GM21526 (cell line): Measurements from ENCODE around the gene PHLDA2.
A peak's percentile ranks its signal among the peaks of the same experiment; 100 is the strongest.

Source experiments
- ATAC-seq: cut with Tn5 transposase; IDR thresholded peaks from one replicate; pipeline ENCODE4 v1.9.1; 2021; ENCODE audit warnings: moderate library complexity; ENCODE audit not compliant: unreplicated experiment, low FRiP score

PHLDA2 gene

DNA sequence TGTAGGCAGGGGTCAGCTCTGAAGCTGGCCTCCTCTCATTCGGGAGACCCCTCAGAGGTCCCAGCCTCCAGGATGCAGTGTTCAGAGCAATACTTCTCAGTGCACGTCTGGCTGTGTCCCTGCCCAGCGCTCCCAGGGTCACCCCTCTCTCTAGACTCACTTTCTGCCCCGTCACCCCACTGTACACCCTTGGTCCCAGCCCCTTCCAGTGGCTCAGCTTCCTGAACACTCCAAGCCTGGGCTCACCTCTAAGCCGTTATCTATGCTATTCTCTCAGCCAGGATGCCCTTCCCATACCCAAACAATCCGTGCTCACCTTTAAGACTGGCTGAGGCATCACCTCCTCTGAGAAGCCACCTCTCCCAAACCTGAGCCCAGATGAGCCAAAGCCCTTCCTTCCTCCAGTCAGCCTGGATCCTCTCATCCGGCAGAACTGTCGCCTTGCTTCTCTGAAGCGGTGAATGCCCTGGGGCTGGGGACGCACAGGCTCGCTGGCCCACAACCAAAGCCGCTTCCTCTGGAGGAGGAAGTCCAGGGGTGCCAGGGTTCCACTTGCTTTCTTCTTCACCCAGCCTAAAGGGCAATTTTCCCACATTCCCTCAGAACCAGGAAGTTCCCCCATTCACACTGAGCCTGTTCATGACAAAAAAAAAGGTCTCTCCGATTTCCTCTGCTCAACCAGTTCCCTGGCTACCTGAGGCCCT lies 30.0 kb downstream of the PHLDA2 start:
- no peak for ATAC-seq

GRCh38 chr11:2898366-2899079 lies 30.7 kb downstream of the PHLDA2 start:
- ATAC-seq: no peak

DNA sequence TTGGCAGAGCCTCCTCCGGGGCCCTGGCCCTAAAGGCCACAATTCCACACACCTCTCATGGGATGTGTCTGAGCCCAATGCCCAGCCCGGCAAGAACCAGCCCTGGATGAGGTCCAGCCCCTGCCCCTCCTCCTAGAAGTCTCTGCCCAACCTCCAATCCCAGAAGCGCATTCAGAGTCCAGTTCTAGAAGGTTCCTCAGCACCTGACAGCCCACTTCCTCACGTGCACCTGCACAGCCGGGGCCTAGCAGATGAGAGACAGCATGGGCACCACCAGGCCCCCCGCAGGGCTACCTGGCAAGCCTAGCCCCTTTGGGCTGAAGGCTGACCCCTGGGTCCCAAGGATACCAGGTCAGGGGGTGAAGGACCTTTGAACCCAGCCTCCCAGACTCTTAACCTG lies 32.2 kb downstream of the PHLDA2 start:
- ATAC-seq: no peak

DNA sequence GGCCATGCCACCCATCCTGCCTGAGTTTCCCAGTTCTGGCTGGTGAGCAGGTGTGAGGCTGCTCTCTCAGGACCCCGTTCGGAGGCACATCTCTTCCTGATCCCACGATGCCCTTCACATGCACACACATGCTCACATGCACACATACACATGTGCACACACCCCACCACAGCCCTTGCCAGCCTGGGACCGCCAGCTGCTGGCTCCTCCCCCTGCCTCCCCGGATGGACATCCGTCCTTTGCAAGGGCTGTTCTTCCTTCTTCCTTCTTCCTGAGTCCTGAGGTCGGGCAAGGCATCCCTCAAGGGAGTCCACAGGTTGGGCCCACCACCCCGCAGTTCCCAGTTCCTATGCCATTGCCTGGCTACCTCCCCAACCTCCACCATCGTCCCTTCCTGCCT lies 33.2 kb downstream of the PHLDA2 start:
- no peak for ATAC-seq

DNA sequence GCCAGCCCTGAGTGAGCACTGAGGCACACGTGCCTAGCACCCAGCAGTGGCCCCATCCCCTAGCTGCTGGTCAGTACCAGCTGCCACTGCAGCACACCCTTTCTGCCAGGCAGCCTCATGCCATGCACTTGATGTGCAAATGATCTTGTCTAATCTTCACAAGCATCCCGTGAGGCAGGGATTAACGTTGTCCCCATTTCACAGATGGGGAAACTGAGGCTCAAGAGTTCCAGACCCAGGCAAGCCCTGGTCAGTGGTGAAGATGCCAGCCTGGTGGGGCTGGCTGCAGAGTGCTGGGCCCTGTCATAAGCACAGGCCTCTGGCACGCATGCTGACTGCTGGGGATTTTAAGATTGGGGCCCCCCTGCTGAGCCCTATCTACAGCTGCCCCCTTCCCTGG lies 35.3 kb downstream of the PHLDA2 start:
- no peak for ATAC-seq

GRCh38 chr11:2892967-2893528 lies 36.2 kb downstream of the PHLDA2 start:
- ATAC-seq: no peak

GRCh38 chr11:2892215-2892966 lies 36.8 kb downstream of the PHLDA2 start:
- ATAC-seq: no peak

- ATAC-seq: no peak
These were observed 37.6 kb downstream of the PHLDA2 start for GRCh38 chr11:2891326-2892214.

DNA sequence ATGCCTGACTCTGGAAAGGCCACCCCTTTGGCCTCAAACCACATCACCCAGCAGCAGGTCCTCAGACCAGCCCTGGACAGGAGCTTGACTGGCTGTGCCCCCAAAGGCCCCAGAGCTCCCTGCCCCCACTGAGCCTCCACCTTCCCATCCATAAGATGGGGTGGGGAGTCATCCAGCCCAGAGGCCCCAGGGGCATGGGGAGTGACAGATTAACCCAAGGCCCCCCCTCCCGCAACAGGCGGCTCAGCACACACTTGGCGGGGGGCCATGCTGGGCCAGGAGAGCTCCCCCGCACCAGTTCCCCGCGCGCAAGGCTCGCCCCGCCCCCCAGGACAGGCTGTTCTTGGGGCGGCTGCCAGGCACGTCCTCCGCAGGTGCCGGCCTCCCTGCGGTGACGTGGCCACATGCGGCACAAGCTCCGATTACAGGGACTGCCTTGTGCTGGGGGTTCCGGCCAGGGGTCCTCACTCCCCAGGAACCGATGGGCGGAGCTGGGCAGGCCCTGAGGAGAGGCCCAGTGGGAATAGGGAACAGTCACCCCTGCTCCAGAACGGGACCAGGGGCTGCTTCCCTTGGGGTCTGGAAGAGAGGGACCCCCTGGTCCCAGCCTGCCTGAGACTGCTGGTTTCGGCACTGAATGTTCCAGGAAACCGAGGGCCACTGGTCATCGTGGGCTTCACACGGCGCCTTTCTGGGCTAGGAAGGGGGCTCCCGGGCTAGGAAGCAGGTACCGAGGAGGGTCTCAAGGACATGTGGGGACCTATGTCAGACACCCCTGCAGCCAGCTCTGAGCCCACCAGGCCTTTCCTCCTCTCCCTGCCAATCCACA lies 38.5 kb downstream of the PHLDA2 start:
- ATAC-seq: no peak

GRCh38 chr11:2889362-2890273 lies 39.6 kb downstream of the PHLDA2 start:
- no peak for ATAC-seq

- no peak for ATAC-seq
These were observed 40.8 kb downstream of the PHLDA2 start for GRCh38 chr11:2888266-2888968.

- ATAC-seq: no peak
These were observed 41.6 kb downstream of the PHLDA2 start for GRCh38 chr11:2887515-2888195.

DNA sequence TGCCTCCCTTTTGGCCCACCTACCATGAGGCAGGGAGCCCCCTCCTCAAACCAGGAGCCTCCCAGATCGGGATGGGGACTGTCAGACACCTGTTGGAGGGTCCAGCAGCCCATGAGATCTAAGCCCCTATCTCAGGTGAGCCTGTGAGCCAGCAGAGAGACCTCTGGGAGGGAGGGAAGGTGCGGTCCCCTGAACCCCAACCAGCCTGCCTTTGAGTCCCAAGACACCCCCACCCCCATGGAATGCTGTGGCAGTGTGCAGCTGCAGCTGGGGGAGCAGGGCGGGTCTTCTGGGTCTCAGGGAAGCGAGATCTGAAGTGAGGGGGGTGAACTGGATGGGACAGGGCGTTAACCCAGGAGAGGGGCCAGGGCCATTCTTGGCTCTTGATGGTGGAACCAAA lies 42.3 kb downstream of the PHLDA2 start:
- ATAC-seq: no peak

DNA sequence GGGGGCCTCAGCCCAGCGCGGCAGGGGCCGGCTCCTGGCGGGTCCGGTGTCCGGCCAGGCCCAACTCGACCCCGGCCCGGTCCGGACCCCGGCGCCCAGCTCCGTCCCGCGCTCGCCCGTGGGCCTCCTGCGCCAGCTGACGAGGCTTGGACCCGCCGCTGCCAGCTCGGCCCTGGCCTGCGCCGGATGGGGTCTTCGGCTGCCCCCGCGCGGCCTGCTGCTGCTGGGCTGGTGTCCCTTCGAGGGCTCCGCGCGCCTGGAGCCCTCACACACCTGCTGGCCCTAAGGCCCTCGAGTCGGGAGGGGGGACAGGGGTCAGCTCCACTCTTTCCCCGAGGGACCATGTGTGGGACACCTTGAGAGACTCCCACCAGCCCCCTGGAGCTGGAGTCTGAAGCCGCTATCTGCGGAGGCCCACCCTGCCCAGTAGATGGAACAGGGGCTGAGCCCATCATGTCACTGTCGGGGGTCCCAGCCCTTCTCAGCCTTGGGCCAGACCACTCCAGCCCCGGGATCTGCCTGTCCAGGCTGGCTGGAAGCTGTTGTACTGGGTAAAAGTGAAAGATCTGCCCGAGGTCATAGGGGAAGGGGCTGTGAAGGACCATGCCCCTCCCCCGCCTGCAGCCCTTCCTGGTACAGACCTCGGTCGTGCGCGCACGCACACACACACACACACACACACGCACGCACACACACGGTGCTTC lies 42.9 kb downstream of the PHLDA2 start:
- no peak for ATAC-seq

- peak; percentile 69 for ATAC-seq
These were observed 43.5 kb downstream of the PHLDA2 start, which contains the start of gene CDKN1C for GRCh38 chr11:2885678-2886081. TSS of gene CDKN1C (minus strand) at chr11:2885775. CDS start at chr11:2885456, 319 bp downstream.

GRCh38 chr11:2885017-2885677 lies 44.1 kb downstream of the PHLDA2 start:
- ATAC-seq: no peak
